ENCODE data around the gene UHRF1.
"Not testable (repeated sequence)": the region's sequence is repeated elsewhere in the genome, so short reads cannot be mapped to it uniquely, and the experiment has no call there.

DNA sequence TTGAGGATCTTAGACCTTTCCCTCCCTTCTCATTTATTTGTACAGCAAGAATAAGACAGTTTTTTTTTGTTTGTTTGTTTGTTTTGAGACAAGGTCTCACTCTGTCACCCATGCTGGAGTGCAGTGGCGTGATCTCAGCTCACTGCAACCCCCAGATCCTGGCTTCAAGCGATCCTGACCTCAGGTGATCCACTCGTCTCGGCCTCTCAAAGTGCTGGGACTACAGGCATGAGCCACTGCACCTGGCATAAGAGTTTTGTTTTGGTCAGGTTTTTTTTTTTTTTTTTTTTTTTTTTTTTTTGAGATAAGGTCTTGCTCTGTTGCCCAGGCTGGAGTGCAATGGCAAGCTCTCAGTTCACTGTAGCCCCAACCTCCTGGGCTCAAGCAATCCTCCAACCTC lies 29.2 kb downstream of the UHRF1 start:
- TF ChIP-seq, protein P1, sequence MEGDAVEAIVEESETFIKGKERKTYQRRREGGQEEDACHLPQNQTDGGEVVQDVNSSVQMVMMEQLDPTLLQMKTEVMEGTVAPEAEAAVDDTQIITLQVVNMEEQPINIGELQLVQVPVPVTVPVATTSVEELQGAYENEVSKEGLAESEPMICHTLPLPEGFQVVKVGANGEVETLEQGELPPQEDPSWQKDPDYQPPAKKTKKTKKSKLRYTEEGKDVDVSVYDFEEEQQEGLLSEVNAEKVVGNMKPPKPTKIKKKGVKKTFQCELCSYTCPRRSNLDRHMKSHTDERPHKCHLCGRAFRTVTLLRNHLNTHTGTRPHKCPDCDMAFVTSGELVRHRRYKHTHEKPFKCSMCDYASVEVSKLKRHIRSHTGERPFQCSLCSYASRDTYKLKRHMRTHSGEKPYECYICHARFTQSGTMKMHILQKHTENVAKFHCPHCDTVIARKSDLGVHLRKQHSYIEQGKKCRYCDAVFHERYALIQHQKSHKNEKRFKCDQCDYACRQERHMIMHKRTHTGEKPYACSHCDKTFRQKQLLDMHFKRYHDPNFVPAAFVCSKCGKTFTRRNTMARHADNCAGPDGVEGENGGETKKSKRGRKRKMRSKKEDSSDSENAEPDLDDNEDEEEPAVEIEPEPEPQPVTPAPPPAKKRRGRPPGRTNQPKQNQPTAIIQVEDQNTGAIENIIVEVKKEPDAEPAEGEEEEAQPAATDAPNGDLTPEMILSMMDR (IDR thresholded peaks at IDR 0.05; ENCODE audit: low read depth, low read length, poor library complexity, severe bottlenecking) = not testable (repeated sequence)
- not testable (repeated sequence) for TF ChIP-seq EZH2phosphoT487 (IDR thresholded peaks at IDR 0.05; ENCODE audit: borderline replicate concordance, low read length)
